H9 (cell line): ENCODE data around the gene C2orf72. TPM values are rescaled to one million over a fixed set of nuclear protein-coding genes. Genes with fewer than 3 reads are reported as not detected.

Source experiments
- DNase-seq: peaks from one replicate; pipeline ENCODE4 v3.0.0-alpha.2; 2017
- H2AFZ ChIP-seq: one replicate; pipeline ENCODE4 v1.6.1; 2013; ENCODE audit warnings: mild to moderate bottlenecking, low read length, control low read depth, moderate library complexity
- H2AK5ac ChIP-seq: 2 replicates; pipeline ENCODE4 v1.6.1; 2013; ENCODE audit warnings: low read length, control low read depth, mixed read lengths; ENCODE audit not compliant: insufficient read length
- H2BK120ac ChIP-seq: one replicate; pipeline ENCODE4 v1.6.1; 2013; ENCODE audit warnings: low read depth, mild to moderate bottlenecking, low read length, control low read depth, inconsistent platforms; ENCODE audit not compliant: poor library complexity, severe bottlenecking
- H2BK12ac ChIP-seq: 2 replicates; pipeline ENCODE4 v1.6.1; 2013; ENCODE audit warnings: low read length, control low read depth, mixed read lengths, low read depth; ENCODE audit not compliant: insufficient read length
- H2BK15ac ChIP-seq: 2 replicates; pipeline ENCODE4 v1.6.1; 2013; ENCODE audit warnings: low read depth, low read length, control low read depth
- H2BK20ac ChIP-seq: one replicate; pipeline ENCODE4 v1.6.1; 2013; ENCODE audit warnings: low read depth, mild to moderate bottlenecking, low read length, control low read depth, inconsistent platforms; ENCODE audit not compliant: poor library complexity, severe bottlenecking
- H2BK5ac ChIP-seq: 2 replicates; pipeline ENCODE4 v1.6.1; 2013; ENCODE audit warnings: low read length, control low read depth, mixed read lengths; ENCODE audit not compliant: insufficient read length
- H3K14ac ChIP-seq: 2 replicates; pipeline ENCODE4 v1.6.1; 2013; ENCODE audit warnings: low read length, control low read depth; ENCODE audit not compliant: insufficient read depth
- H3K18ac ChIP-seq: 2 replicates; pipeline ENCODE4 v1.6.1; 2013; ENCODE audit warnings: low read depth, mild to moderate bottlenecking, mixed read lengths, low read length, control low read depth; ENCODE audit not compliant: insufficient read length
- H3K23ac ChIP-seq: 2 replicates; pipeline ENCODE4 v1.6.1; 2013; ENCODE audit warnings: low read length, control low read depth, mixed read lengths, low read depth; ENCODE audit not compliant: insufficient read length
- H3K23me2 ChIP-seq: 2 replicates; pipeline ENCODE4 v1.6.1; 2013; ENCODE audit warnings: low read depth, mild to moderate bottlenecking, mixed read lengths, low read length, control low read depth; ENCODE audit not compliant: insufficient read length, poor library complexity, severe bottlenecking
- H3K27ac ChIP-seq: 2 replicates; pipeline ENCODE4 v1.5.1; 2013; ENCODE audit warnings: low read length, control low read depth, mixed read lengths, low read depth; ENCODE audit not compliant: insufficient read length
- H3K27me3 ChIP-seq: 2 replicates; pipeline ENCODE4 v1.6.1; 2013; ENCODE audit warnings: low read length, control low read depth, inconsistent platforms; ENCODE audit not compliant: insufficient read depth
- H3K4ac ChIP-seq: 2 replicates; pipeline ENCODE4 v1.6.1; 2013; ENCODE audit warnings: low read depth, mild to moderate bottlenecking, control low read depth, inconsistent platforms, low read length, moderate library complexity
- H3K4me1 ChIP-seq: 2 replicates; pipeline ENCODE4 v1.6.1; 2013; ENCODE audit warnings: low read length, control low read depth, inconsistent platforms; ENCODE audit not compliant: insufficient read depth
- H3K4me2 ChIP-seq: 2 replicates; pipeline ENCODE4 v1.6.1; 2013; ENCODE audit warnings: low read length, control low read depth, mixed read lengths; ENCODE audit not compliant: insufficient read length, insufficient read depth
- H3K56ac ChIP-seq: 2 replicates; pipeline ENCODE4 v1.6.1; 2013; ENCODE audit warnings: low read depth, mild to moderate bottlenecking, mixed read lengths, low read length, control low read depth; ENCODE audit not compliant: insufficient read length
- H3K79me1 ChIP-seq: 2 replicates; pipeline ENCODE4 v1.6.1; 2013; ENCODE audit warnings: low read depth, mild to moderate bottlenecking, moderate library complexity, low read length, control low read depth, inconsistent platforms; ENCODE audit not compliant: insufficient read depth, poor library complexity, severe bottlenecking
- H3K79me2 ChIP-seq: 2 replicates; pipeline ENCODE4 v1.6.1; 2013; ENCODE audit warnings: low read length, control low read depth, inconsistent platforms; ENCODE audit not compliant: insufficient read depth
- H3K9ac ChIP-seq: 2 replicates; pipeline ENCODE4 v1.6.1; 2013; ENCODE audit warnings: low read length, control low read depth, mixed read lengths; ENCODE audit not compliant: insufficient read length; ENCODE audit errors: extremely low read depth
- H3K9me3 ChIP-seq: one replicate; pipeline ENCODE4 v1.6.1; 2013; ENCODE audit warnings: low read depth, low read length, inconsistent platforms; ENCODE audit not compliant: control insufficient read depth
- H3T11ph ChIP-seq: one replicate; pipeline ENCODE4 v1.6.1; 2013; ENCODE audit warnings: mild to moderate bottlenecking, low read length, control low read depth, inconsistent platforms
- H4K20me1 ChIP-seq: one replicate; pipeline ENCODE4 v1.6.1; 2013; ENCODE audit not compliant: control insufficient read depth, insufficient read length, insufficient read depth
- H4K5ac ChIP-seq: 2 replicates; pipeline ENCODE4 v1.6.1; 2013; ENCODE audit warnings: low read depth, mild to moderate bottlenecking, mixed read lengths, low read length, control low read depth; ENCODE audit not compliant: insufficient read length
- H4K8ac ChIP-seq: replicated peaks from 2 replicates; pipeline ENCODE4 v1.6.1; 2013; ENCODE audit warnings: low read length, control low read depth, mixed read lengths, low read depth; ENCODE audit not compliant: insufficient read length
- H4K91ac ChIP-seq: 2 replicates; pipeline ENCODE4 v1.6.1; 2013; ENCODE audit warnings: low read depth, mild to moderate bottlenecking, moderate library complexity, mixed read lengths, low read length, control low read depth; ENCODE audit not compliant: insufficient read length
- H3K27ac Mint-ChIP-seq, 3 experiments: 2 replicates in 2 of 3; 3 replicates in 1 of 3; pipeline ENCODE4 v1.8.0; 2020 to 2021; ENCODE audit warnings: mixed read lengths in 3 of 3, mild to moderate bottlenecking in 1 of 3, moderate library complexity in 1 of 3
- H3K27me3 Mint-ChIP-seq: 2 replicates; pipeline ENCODE4 v1.8.0; 2021; ENCODE audit warnings: low read depth, mild to moderate bottlenecking, moderate library complexity, mixed read lengths
- H3K36me3 Mint-ChIP-seq, 3 experiments: 2 replicates in 2 of 3; 3 replicates in 1 of 3; pipeline ENCODE4 v1.8.0; 2020 to 2021; ENCODE audit warnings: low read depth in 3 of 3, mixed read lengths in 3 of 3; ENCODE audit not compliant: insufficient read depth in 1 of 3
- H3K4me1 Mint-ChIP-seq, 2 experiments: 2 replicates each; pipeline ENCODE4 v1.8.0; 2020; ENCODE audit warnings: mixed read lengths in 2 of 2
- H3K4me3 Mint-ChIP-seq, 2 experiments: 2 replicates in 1 of 2; 3 replicates in 1 of 2; pipeline ENCODE4 v1.8.0; 2020 to 2021; ENCODE audit warnings: mild to moderate bottlenecking in 2 of 2, mixed read lengths in 2 of 2, moderate library complexity in 1 of 2
- H3K9me3 Mint-ChIP-seq, 2 experiments: 2 replicates in 1 of 2; 3 replicates in 1 of 2; pipeline ENCODE4 v1.8.0; 2020; ENCODE audit warnings: mild to moderate bottlenecking in 2 of 2, mixed read lengths in 2 of 2, moderate library complexity in 1 of 2
- WGBS: extraction: QIAGEN DNeasy Blood & Tissue Kit; methylation state at CpG from one replicate; pipeline ENCODE4 v1.1.7; 2013; ENCODE audit warnings: missing lambda C conversion rate, low lambda C conversion rate, mixed read lengths; ENCODE audit not compliant: insufficient read length; ENCODE audit errors: extremely low coverage; 5-methylcytosine and 5-hydroxymethylcytosine counted together
- total RNA-seq: library from RNA; stranded (reverse); gene quantifications from 2 replicates; pipeline ENCODE4 v1.2.1, GENCODE V29; 2021
- TF ChIP-seq, protein P1 (sequence below): fragments of 200-600 bp; sonication (generic); conservative IDR thresholded peaks from 3 replicates; pipeline ENCODE4 v1.8.0; 2021; ENCODE audit warnings: antibody characterized with exemption, mild to moderate bottlenecking

The C2orf72 gene
- total RNA-seq, 1 experiment from 2014 or later: 1.0 TPM

DNA sequence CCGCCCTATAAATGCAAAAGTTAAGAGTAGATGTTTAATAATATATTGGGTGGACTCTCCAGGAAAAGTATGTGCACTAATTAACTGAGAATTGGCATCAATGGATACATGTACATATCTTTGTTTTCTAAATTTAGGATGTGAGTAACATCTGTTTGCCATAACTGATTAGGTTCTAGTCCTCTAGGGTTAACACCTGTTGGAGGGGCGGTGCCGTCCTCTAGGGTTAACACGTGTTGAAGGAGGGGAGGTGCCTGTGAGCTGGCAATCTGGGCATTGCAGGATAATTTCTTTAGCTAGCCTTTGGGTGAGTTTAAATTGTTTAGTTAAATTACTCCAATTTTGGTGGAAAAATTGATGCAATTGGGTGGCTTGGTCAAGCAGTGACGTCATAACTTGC lies 56.6 kb downstream of the C2orf72 start:
- Histone ChIP-seq H3K27me3 (no peaks in the 10 kb centered on the region), H3K14ac (no peak overlapping the region), H4K20me1 (no peaks in the 10 kb centered on the region), H3K79me2 (no peaks in the 10 kb centered on the region), H3K4me2 (no peak overlapping the region), H2BK15ac (no peak overlapping the region), H4K5ac (no peak overlapping the region), H2AK5ac (no peak overlapping the region), H3K79me1 (peaks cover 3% of the 10 kb centered on the region), H2BK12ac (no peak overlapping the region), H3K23ac (no peak overlapping the region), H3K9me3 (peaks cover 3% of the 10 kb centered on the region), H2AFZ (no peak overlapping the region), H4K8ac (no peak overlapping the region), H4K91ac (no peak overlapping the region), H2BK120ac (no peak overlapping the region), H3K27ac (no peak overlapping the region), H3K4me1 (no peaks in the 10 kb centered on the region), H3K56ac (no peak overlapping the region), H2BK5ac (no peak overlapping the region), H3K9ac (no peak overlapping the region), H3T11ph (no peak overlapping the region), H3K23me2 (no peaks in the 10 kb centered on the region), H3K18ac (no peak overlapping the region), H3K4ac (no peak overlapping the region), H2BK20ac (no peak overlapping the region)
- Mint-ChIP-seq H3K9me3 (peaks cover 2 to 7% of the 10 kb centered on the region in 2 experiments), H3K4me3 (no peak overlapping the region), H3K36me3 (peaks cover 64 to 83% (median 67%) of the 10 kb centered on the region in 3 experiments), H3K27ac (no peak overlapping the region), H3K27me3 (no peaks in the 10 kb centered on the region), H3K4me1 (peaks cover 5 to 16% of the 10 kb centered on the region in 2 experiments)
- WGBS: no CpG with 5 or more reads among the region's 5 CpGs
- TF ChIP-seq, protein P1, sequence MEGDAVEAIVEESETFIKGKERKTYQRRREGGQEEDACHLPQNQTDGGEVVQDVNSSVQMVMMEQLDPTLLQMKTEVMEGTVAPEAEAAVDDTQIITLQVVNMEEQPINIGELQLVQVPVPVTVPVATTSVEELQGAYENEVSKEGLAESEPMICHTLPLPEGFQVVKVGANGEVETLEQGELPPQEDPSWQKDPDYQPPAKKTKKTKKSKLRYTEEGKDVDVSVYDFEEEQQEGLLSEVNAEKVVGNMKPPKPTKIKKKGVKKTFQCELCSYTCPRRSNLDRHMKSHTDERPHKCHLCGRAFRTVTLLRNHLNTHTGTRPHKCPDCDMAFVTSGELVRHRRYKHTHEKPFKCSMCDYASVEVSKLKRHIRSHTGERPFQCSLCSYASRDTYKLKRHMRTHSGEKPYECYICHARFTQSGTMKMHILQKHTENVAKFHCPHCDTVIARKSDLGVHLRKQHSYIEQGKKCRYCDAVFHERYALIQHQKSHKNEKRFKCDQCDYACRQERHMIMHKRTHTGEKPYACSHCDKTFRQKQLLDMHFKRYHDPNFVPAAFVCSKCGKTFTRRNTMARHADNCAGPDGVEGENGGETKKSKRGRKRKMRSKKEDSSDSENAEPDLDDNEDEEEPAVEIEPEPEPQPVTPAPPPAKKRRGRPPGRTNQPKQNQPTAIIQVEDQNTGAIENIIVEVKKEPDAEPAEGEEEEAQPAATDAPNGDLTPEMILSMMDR: no peak
- no peak for DNase-seq
